Measurements from ENCODE around the gene ZBTB5. TPM values are rescaled to one million over a fixed set of nuclear protein-coding genes. Genes with fewer than 3 reads are reported as not detected.
A peak's percentile ranks its signal among the peaks of the same experiment; 100 is the strongest.

The ZBTB5 gene
- total RNA-seq, 2 donors from 2014 or later: 12.5 to 19.4 TPM

GRCh38 chr9:37491939-37492338 lies 26.7 kb upstream of the ZBTB5 start:
- Histone ChIP-seq H3K9me3 (ENCODE audit: control insufficient read depth, low read length) (no peaks in the 10 kb centered on the region), H3K4me1 (ENCODE audit: control insufficient read depth, insufficient read depth, low read length) (peaks cover 3% of the 10 kb centered on the region), H3K27ac (ENCODE audit: low read depth, low read length) (no peak overlapping the region), H3K36me3 (ENCODE audit: control insufficient read depth, insufficient read depth, low read length) (peaks cover 76% of the 10 kb centered on the region), H3K27me3 (ENCODE audit: control insufficient read depth, insufficient read depth, low read length, poor library complexity, severe bottlenecking) (no peaks in the 10 kb centered on the region), H3K4me3 (ENCODE audit: low read length) (no peak overlapping the region), H3K9ac (ENCODE audit: extremely low read depth, low read length, poor library complexity, severe bottlenecking) (no peak overlapping the region)
- Mint-ChIP-seq H3K27me3 (ENCODE audit: insufficient read depth) (no peaks in the 10 kb centered on the region), H3K4me3 (no peak overlapping the region), H3K4me1 (peaks cover 4% of the 10 kb centered on the region), H3K9me3 (no peaks in the 10 kb centered on the region), H3K36me3 (ENCODE audit: low read depth) (peaks cover 49% of the 10 kb centered on the region), H3K27ac (no peak overlapping the region)
- DNase-seq: no peak
- TF ChIP-seq CTCF (conservative IDR thresholded peaks at IDR 0.05): no peak
- WGBS, 2 experiments (ENCODE audit: insufficient coverage in 1 of 2, insufficient read length in 1 of 2): 80 to 100% methylated on average over 1 of the region's 1 CpG

- Histone ChIP-seq H3K4me1 (ENCODE audit: control insufficient read depth, insufficient read depth, low read length) (peaks cover 5% of the 10 kb centered on the region), H3K9ac (ENCODE audit: extremely low read depth, low read length, poor library complexity, severe bottlenecking) (peak overlapping the region; percentile 45), H3K9me3 (ENCODE audit: control insufficient read depth, low read length) (no peaks in the 10 kb centered on the region), H3K27ac (ENCODE audit: low read depth, low read length) (no peak overlapping the region), H3K4me3 (ENCODE audit: low read length) (peak overlapping the region; percentile 85), H3K36me3 (ENCODE audit: control insufficient read depth, insufficient read depth, low read length) (peaks cover 29% of the 10 kb centered on the region), H3K27me3 (ENCODE audit: control insufficient read depth, insufficient read depth, low read length, poor library complexity, severe bottlenecking) (no peaks in the 10 kb centered on the region)
- Mint-ChIP-seq H3K4me3 (peak overlapping the region; percentile 89), H3K4me1 (peaks cover 21% of the 10 kb centered on the region), H3K27ac (peak overlapping the region; percentile 77), H3K27me3 (ENCODE audit: insufficient read depth) (peaks cover 2% of the 10 kb centered on the region), H3K36me3 (ENCODE audit: low read depth) (peaks cover 19% of the 10 kb centered on the region), H3K9me3 (no peaks in the 10 kb centered on the region)
- TF ChIP-seq CTCF (conservative IDR thresholded peaks at IDR 0.05): no peak
- no peak for DNase-seq
- 48 to 58% methylated on average over 5 to 7 of the region's 7 CpGs for WGBS, 2 experiments (ENCODE audit: insufficient coverage in 1 of 2, insufficient read length in 1 of 2)
Measured at GRCh38 chr9:37486616-37487548, 21.6 kb upstream of the ZBTB5 start.

- Mint-ChIP-seq H3K27ac (peak overlapping the region; percentile 77), H3K4me1 (peaks cover 23% of the 10 kb centered on the region), H3K36me3 (ENCODE audit: low read depth) (peaks cover 19% of the 10 kb centered on the region), H3K4me3 (peak overlapping the region; percentile 89), H3K27me3 (ENCODE audit: insufficient read depth) (peaks cover 2% of the 10 kb centered on the region), H3K9me3 (no peaks in the 10 kb centered on the region)
- TF ChIP-seq CTCF (conservative IDR thresholded peaks at IDR 0.05): no peak
- no peak for DNase-seq
- H3K27ac ChIP-seq (ENCODE audit: low read depth, low read length): no peak overlapping the region
- H3K36me3 ChIP-seq (ENCODE audit: control insufficient read depth, insufficient read depth, low read length): peaks cover 25% of the 10 kb centered on the region
- peak overlapping the region; percentile 85 for H3K4me3 ChIP-seq (ENCODE audit: low read length)
- H3K27me3 ChIP-seq (ENCODE audit: control insufficient read depth, insufficient read depth, low read length, poor library complexity, severe bottlenecking): no peaks in the 10 kb centered on the region
- peaks cover 5% of the 10 kb centered on the region for H3K4me1 ChIP-seq (ENCODE audit: control insufficient read depth, insufficient read depth, low read length)
- WGBS, 2 experiments (ENCODE audit: insufficient coverage in 1 of 2, insufficient read length in 1 of 2): 2 to 3% methylated on average over 5 to 7 of the region's 7 CpGs
- no peaks in the 10 kb centered on the region for H3K9me3 ChIP-seq (ENCODE audit: control insufficient read depth, low read length)
- H3K9ac ChIP-seq (ENCODE audit: extremely low read depth, low read length, poor library complexity, severe bottlenecking): peak overlapping the region; percentile 45
Measured at GRCh38 chr9:37486256-37486615, 21.0 kb upstream of the ZBTB5 start.

Data from endodermal cell (in vitro differentiated cells).